Mucosa of rectum (tissue), 2 donors: Measurements from ENCODE around the gene XPNPEP1.

Experiments used
- H3K27ac ChIP-seq, 2 donors: one replicate each; pipeline ENCODE4 v1.7.0; 2013; ENCODE audit warnings: inconsistent platforms in 2 of 2, low read depth in 2 of 2, low read length in 2 of 2
- H3K27me3 ChIP-seq, 2 donors: one replicate each; pipeline ENCODE4 v1.7.0; 2013; ENCODE audit warnings: low read length in 2 of 2; ENCODE audit not compliant: control insufficient read depth in 2 of 2, insufficient read depth in 2 of 2
- H3K36me3 ChIP-seq, 2 donors: one replicate each; pipeline ENCODE4 v1.7.0; 2013; ENCODE audit warnings: low read length in 2 of 2; ENCODE audit not compliant: control insufficient read depth in 2 of 2, insufficient read depth in 2 of 2
- H3K4me1 ChIP-seq, 2 donors: one replicate each; pipeline ENCODE4 v1.7.0; 2013; ENCODE audit warnings: low read length in 2 of 2, mild to moderate bottlenecking in 1 of 2; ENCODE audit not compliant: control insufficient read depth in 2 of 2, insufficient read depth in 2 of 2
- H3K4me3 ChIP-seq, 2 donors: one replicate each; pipeline ENCODE4 v1.7.0; 2013; ENCODE audit warnings: low read length in 2 of 2
- H3K9ac ChIP-seq, 2 donors: one replicate each; pipeline ENCODE4 v1.7.0; 2013; ENCODE audit warnings: low read length in 2 of 2, low read depth in 1 of 2, mild to moderate bottlenecking in 1 of 2
- H3K9me3 ChIP-seq, 2 donors: one replicate each; pipeline ENCODE4 v1.7.0; 2013; ENCODE audit warnings: low read length in 2 of 2; ENCODE audit not compliant: control insufficient read depth in 2 of 2
- donor health status: healthy.
- donor health status: Normal muscosa, but diverticular disease.

Gene XPNPEP1

GRCh38 chr10:109922976-109923921 lies at the start of gene XPNPEP1:
XPNPEP1 (minus strand) TSS chr10:109923511; CDS start chr10:109923433, 78 bp downstream.
- no peaks in the 10 kb centered on the region for H3K36me3 ChIP-seq
- H3K27me3 ChIP-seq, result no peaks in the 10 kb centered on the region
- H3K9me3 ChIP-seq, result no peaks in the 10 kb centered on the region
- H3K4me1 ChIP-seq, result peaks cover 13 to 18% of the 10 kb centered on the region in 2 donors
- H3K9ac ChIP-seq, result peak within 1 kb of the TSS; percentile 87 to 94
- peak within 1 kb of the TSS; percentile 77 to 80 for H3K4me3 ChIP-seq
- H3K27ac ChIP-seq, result peak within 1 kb of the TSS; percentile 89 to 94

- Histone ChIP-seq H3K27ac (no peak overlapping the region), H3K9me3 (no peaks in the 10 kb centered on the region), H3K4me3 (no peak overlapping the region), H3K36me3 (no peaks in the 10 kb centered on the region), H3K9ac (no peak overlapping the region), H3K4me1 (peaks cover 33 to 48% of the 10 kb centered on the region in 2 donors), H3K27me3 (no peaks in the 10 kb centered on the region)
Measured at GRCh38 chr10:109972372-109973001, 49.2 kb upstream of the XPNPEP1 start.

- Histone ChIP-seq H3K27me3 (no peaks in the 10 kb centered on the region), H3K27ac (no peak overlapping the region)
Measured at GRCh38 chr10:109971634-109972033, 48.3 kb upstream of the XPNPEP1 start.

DNA sequence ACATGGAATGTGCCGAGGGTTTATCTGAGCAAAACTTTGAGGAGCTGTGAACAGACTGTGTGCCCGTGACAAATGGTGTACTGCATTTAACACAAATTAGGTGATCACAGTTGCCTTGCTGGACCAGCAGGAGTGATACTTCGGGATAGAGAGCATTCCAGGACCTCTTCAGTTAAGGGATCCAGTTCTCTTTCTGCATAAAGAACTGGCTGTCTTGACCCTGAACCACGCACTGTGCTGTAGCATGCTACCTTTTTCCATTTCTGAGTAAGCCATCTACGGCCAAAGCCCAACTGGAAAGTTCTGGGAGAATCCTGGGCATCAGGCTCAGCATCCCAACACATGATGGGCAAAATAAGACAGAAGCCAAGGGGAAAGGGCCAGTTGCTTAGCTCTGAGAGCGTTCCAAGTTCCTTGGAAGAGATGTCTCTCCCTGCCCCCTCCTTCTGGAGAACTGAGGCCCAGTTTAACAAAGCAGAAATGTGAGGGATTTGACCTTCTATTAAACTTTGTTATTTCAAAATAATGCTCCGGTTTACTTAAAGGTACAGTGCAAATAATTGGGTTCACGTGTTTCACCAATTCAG lies 46.5 kb upstream of the XPNPEP1 start:
- Histone ChIP-seq H3K27ac (peak overlapping the region; percentile 71 to 72), H3K36me3 (no peaks in the 10 kb centered on the region), H3K27me3 (no peaks in the 10 kb centered on the region), H3K4me1 (peaks cover 15 to 35% of the 10 kb centered on the region in 2 donors), H3K9me3 (no peaks in the 10 kb centered on the region), H3K9ac (no peak overlapping the region), H3K4me3 (no peak overlapping the region)

More at GRCh38 chr10:109971634-109972033, 48.3 kb upstream of the XPNPEP1 start:
- Histone ChIP-seq H3K9ac (no peak overlapping the region), H3K4me1 (peaks cover 28 to 45% of the 10 kb centered on the region in 2 donors), H3K9me3 (no peaks in the 10 kb centered on the region), H3K4me3 (no peak overlapping the region), H3K36me3 (no peaks in the 10 kb centered on the region)

DNA sequence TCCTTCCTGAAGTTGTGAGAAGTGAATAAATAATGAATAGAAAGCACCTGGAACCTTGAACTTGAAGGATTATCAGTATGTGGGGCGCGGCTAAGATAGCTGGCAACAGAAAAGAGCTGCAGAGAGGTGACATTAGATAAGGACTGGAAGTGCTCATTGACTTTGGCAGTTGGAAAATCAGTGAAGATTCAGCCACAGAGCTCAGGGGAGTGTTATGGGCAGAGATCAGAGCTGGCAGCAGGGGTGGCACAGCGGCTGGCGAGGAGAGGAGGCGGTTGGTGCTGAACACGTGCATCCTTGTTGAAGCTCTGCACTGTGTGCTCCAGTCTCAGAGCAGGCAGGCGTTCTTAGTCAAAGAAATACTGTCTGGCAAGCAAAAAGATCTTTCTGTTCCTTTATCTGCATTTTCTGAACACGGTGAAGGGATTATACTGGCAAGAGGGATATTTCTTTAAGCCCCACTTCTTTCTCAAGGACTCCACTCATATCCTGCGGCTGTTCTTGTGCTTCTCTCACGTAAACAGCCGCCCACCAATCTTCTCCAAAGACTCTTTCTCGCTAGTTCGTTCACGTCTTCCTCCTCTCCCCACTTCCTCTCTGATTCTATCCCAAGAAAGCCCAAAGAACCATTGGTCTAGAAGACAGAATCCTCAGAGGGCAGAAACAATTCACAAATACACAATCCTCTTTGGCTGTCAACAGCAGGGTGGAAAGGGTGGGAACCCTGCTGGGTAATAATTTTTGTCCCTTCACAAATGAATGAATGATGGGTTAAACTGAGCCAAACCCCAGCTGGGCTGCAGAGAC lies 45.8 kb upstream of the XPNPEP1 start:
- H3K4me3 ChIP-seq, result no peak overlapping the region
- peaks cover 15 to 30% of the 10 kb centered on the region in 2 donors for H3K4me1 ChIP-seq
- peak overlapping the region; percentile 71 to 72 for H3K27ac ChIP-seq

DNA sequence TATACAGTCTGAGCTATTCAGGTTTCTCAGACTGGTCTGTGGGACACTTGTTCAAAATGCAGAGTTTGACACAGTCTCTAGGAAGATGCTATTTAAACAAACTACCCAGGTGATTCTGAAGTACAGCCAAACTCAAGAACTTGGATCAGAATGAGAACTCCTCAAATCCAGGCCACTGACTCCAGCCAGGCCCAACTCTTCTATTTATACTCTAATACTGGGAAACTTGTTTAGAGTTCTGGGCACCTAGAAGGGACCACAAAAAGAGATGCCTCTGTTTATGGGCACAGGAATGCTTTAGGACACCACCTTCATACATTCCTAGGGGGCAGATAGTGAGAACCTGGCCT lies 44.4 kb upstream of the XPNPEP1 start:
- H3K27ac ChIP-seq, result peak overlapping the region; percentile 33 to 43
- H3K4me3 ChIP-seq, result no peak overlapping the region
- H3K9me3 ChIP-seq, result no peaks in the 10 kb centered on the region
- peak overlapping the region in 1 of 2 donors; percentile 21 for H3K9ac ChIP-seq
- peaks cover 15 to 30% of the 10 kb centered on the region in 2 donors for H3K4me1 ChIP-seq
- no peaks in the 10 kb centered on the region for H3K27me3 ChIP-seq
- H3K36me3 ChIP-seq, result no peaks in the 10 kb centered on the region

More for the DNA sequence above, 45.8 kb upstream of the XPNPEP1 start:
- no peaks in the 10 kb centered on the region for H3K9me3 ChIP-seq
- H3K36me3 ChIP-seq, result no peaks in the 10 kb centered on the region
- H3K9ac ChIP-seq, result peak overlapping the region in 1 of 2 donors; percentile 42
- H3K27me3 ChIP-seq, result no peaks in the 10 kb centered on the region

DNA sequence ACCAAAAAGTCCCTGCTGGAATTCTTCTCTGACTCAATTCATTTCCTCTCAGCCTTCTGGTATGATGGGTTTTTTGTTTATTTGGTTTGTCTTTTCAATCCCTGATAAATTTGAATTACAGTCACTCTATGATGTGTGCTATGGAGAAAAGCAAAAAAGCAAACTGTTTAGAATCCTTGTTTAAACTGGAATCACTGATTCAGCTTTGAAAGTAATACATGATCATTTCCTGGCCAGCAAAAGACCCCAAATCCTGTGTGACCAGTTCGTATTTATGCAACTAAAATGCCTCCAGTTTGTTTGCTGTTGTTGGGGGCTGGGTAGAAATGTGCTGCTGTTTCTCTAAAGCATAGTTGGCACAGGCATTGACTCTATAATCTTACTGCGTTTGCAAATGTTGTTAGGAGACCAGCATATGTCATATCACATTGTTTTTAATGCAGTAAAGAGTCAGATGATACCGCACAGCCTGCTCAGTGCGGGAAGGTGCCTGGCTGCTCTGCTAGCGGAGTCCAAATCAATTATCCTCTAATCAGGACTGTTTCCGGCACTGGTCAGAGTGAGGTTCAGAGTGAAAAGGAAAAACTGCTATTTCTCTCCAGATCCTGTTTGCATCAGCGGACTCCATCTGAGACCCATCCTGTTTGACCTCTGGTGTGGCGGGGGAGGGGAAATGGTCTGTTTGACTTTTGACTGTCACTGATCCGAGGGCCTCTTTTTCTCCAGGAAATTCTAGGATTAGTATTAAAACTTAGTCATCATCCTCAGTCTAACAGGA lies 43.8 kb upstream of the XPNPEP1 start:
- no peak overlapping the region for H3K4me3 ChIP-seq
- H3K9ac ChIP-seq, result peak overlapping the region; percentile 5 to 36
- H3K27me3 ChIP-seq, result no peaks in the 10 kb centered on the region
- H3K27ac ChIP-seq, result peak overlapping the region; percentile 26 to 43
- no peaks in the 10 kb centered on the region for H3K36me3 ChIP-seq
- H3K4me1 ChIP-seq, result peaks cover 15 to 30% of the 10 kb centered on the region in 2 donors
- H3K9me3 ChIP-seq, result no peaks in the 10 kb centered on the region

- Histone ChIP-seq H3K4me3 (no peak overlapping the region), H3K9me3 (no peaks in the 10 kb centered on the region), H3K36me3 (no peaks in the 10 kb centered on the region), H3K27ac (no peak overlapping the region), H3K9ac (no peak overlapping the region), H3K27me3 (no peaks in the 10 kb centered on the region), H3K4me1 (peaks cover 9 to 23% of the 10 kb centered on the region in 2 donors)
Measured at GRCh38 chr10:109964318-109964717, 41.0 kb upstream of the XPNPEP1 start.

DNA sequence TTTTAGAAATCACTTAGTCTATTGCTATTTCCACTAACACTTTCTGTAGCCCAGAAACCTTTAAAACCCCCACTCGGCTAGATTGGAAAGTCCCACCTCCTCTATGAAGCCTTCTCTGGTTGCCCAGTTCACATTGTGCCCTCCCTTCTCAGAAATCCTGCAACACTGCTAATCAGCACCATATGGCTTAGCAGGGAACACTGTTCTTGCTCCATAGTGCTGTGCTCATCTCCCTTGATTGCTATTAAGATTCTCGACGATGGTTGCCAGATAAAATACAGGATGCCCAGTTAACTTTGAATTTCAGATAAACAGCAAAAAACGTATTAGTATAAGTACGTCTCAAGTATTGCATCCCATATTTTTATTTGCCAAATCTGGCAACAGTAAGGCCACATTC lies 40.1 kb upstream of the XPNPEP1 start:
- Histone ChIP-seq H3K4me1 (peaks cover 4 to 17% of the 10 kb centered on the region in 2 donors), H3K9ac (no peak overlapping the region), H3K36me3 (no peaks in the 10 kb centered on the region), H3K27me3 (no peaks in the 10 kb centered on the region), H3K4me3 (no peak overlapping the region), H3K9me3 (no peaks in the 10 kb centered on the region), H3K27ac (no peak overlapping the region)
